Naive B cell (primary cell): Measurements from ENCODE around the gene ELAPOR1. TPM values are rescaled to one million over a fixed set of nuclear protein-coding genes. Genes with fewer than 3 reads are reported as not detected.
A peak's percentile ranks its signal among the peaks of the same experiment; 100 is the strongest.
"Not testable (repeated sequence)": the region's sequence is repeated elsewhere in the genome, so short reads cannot be mapped to it uniquely, and the experiment has no call there.

ENCODE experiments used
- ATAC-seq, 2 donors: fragments of 150-1000 bp; cut with Tn5 transposase; 2 replicates each; pipeline ENCODE4 v1.10.0; 2021; ENCODE audit warnings: low read depth in 2 of 2, mild to moderate bottlenecking in 2 of 2, moderate library complexity in 2 of 2
- DNase-seq: peaks from one replicate; pipeline ENCODE4 v3.0.0; 2022
- H3K27ac Mint-ChIP-seq, 6 donors: one replicate each; pipeline ENCODE4 v1.8.0; 2020 to 2022; ENCODE audit warnings: mild to moderate bottlenecking in 6 of 6, mixed read lengths in 6 of 6, moderate library complexity in 5 of 6, inconsistent platforms in 2 of 6
- H3K27me3 Mint-ChIP-seq, 3 donors: one replicate each; pipeline ENCODE4 v1.8.0; 2021 to 2022; ENCODE audit warnings: mixed read lengths in 3 of 3, mild to moderate bottlenecking in 1 of 3
- H3K36me3 Mint-ChIP-seq, 2 donors: one replicate each; pipeline ENCODE4 v1.8.0; 2020 to 2022; ENCODE audit warnings: mixed read lengths in 2 of 2, inconsistent platforms in 1 of 2, mild to moderate bottlenecking in 1 of 2
- H3K4me1 Mint-ChIP-seq, 3 donors: one replicate each; pipeline ENCODE4 v1.8.0; 2020 to 2022; ENCODE audit warnings: mixed read lengths in 3 of 3, inconsistent platforms in 1 of 3, mild to moderate bottlenecking in 1 of 3, moderate library complexity in 1 of 3
- H3K4me3 Mint-ChIP-seq, 8 donors: one replicate each; pipeline ENCODE4 v1.8.0; 2020 to 2022; ENCODE audit warnings: mild to moderate bottlenecking in 8 of 8, mixed read lengths in 8 of 8, moderate library complexity in 8 of 8, inconsistent platforms in 2 of 8
- H3K9me3 Mint-ChIP-seq, 7 donors: one replicate each; pipeline ENCODE4 v1.8.0; 2020 to 2022; ENCODE audit warnings: mixed read lengths in 7 of 7, mild to moderate bottlenecking in 5 of 7, inconsistent platforms in 2 of 7, moderate library complexity in 1 of 7
- polyA plus RNA-seq, 6 donors: library from polyadenylated mRNA; unstranded; fragments of 300-500 nt; fragmentation: Illumina TruSeq; gene quantifications; one replicate each; pipeline ENCODE4 v1.2.3, GENCODE V29; 2021; ENCODE audit warnings: low read depth in 6 of 6

Gene ELAPOR1
- polyA plus RNA-seq, 6 donors from 2014 or later = 0.04 to 0.65 (median 0.62) TPM; not detected in 3

DNA sequence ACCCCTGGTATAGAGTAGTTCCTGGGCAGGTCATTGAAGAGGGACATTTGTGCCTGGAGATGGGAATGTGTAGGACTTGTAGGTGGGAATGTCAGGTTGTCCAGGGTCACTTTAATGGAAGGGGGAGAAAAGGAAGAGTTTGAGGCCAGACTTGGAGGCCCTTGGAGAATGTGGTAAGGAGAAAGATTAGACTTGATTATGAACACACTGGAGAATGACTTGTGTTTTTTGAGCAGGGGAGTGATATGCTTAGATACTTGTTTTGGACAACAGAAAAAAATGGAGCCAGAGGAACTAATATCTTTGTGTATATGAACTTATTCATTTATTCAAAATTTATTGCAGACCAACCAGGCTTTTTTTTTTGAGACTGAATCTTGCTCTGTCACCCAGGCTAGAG, 17.9 kb downstream of the ELAPOR1 start:
- Mint-ChIP-seq H3K27ac (no peak overlapping the region), H3K9me3 (no peaks in the 10 kb centered on the region), H3K4me3 (no peak overlapping the region)

GRCh38 chr1:109133002-109133706, 19.2 kb downstream of the ELAPOR1 start:
- H3K4me3 Mint-ChIP-seq = peak overlapping the region in 1 of 8 donors; percentile 10

More for the DNA sequence above, 17.9 kb downstream of the ELAPOR1 start:
- H3K36me3 Mint-ChIP-seq = no peaks in the 10 kb centered on the region
- ATAC-seq = no peak
- DNase-seq = no peak
- H3K4me1 Mint-ChIP-seq = peaks cover 14 to 19% (median 17%) of the 10 kb centered on the region in 3 donors
- H3K27me3 Mint-ChIP-seq = no peaks in the 10 kb centered on the region

DNA sequence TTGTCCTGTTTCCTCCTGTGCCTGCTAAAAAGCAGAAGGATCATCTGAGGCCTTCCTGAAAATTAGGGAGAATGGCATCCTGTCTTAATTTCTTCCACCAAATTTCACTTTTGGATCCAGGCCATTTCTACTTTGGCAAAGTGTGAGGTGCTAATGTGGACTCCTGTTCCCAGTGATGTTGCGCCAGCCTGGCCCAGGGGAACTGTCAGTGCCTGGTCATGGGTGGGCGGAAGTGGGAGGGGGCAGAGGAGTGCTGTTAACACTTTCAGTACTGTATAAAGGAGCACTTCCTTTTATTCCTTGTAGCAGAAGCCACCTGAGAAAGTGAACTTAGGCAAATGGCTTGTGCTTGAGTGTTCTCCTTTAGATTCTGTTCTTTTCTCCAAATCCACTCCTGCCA, 19.9 kb downstream of the ELAPOR1 start:
- H3K36me3 Mint-ChIP-seq = no peaks in the 10 kb centered on the region
- DNase-seq (no peak), ATAC-seq (peak; percentile 72 to 73)
- peak overlapping the region in 3 of 6 donors; percentile 0 to 76 (median 41) for H3K27ac Mint-ChIP-seq
- no peaks in the 10 kb centered on the region for H3K27me3 Mint-ChIP-seq
- no peaks in the 10 kb centered on the region for H3K9me3 Mint-ChIP-seq
- H3K4me3 Mint-ChIP-seq = peak overlapping the region in 5 of 8 donors; percentile 10 to 71 (median 38)
- peaks cover 14 to 19% (median 17%) of the 10 kb centered on the region in 3 donors for H3K4me1 Mint-ChIP-seq

More at GRCh38 chr1:109133002-109133706, 19.2 kb downstream of the ELAPOR1 start:
- no peaks in the 10 kb centered on the region for H3K27me3 Mint-ChIP-seq
- H3K36me3 Mint-ChIP-seq = no peaks in the 10 kb centered on the region
- H3K4me1 Mint-ChIP-seq = peaks cover 14 to 19% (median 17%) of the 10 kb centered on the region in 3 donors
- ATAC-seq (no peak), DNase-seq (no peak)
- H3K9me3 Mint-ChIP-seq = no peaks in the 10 kb centered on the region
- H3K27ac Mint-ChIP-seq = peak overlapping the region in 2 of 6 donors; percentile 0 to 76

- Mint-ChIP-seq H3K27ac (peak overlapping the region in 3 of 6 donors; percentile 0 to 80 (median 7)), H3K4me1 (peaks cover 14 to 19% (median 17%) of the 10 kb centered on the region in 3 donors), H3K9me3 (no peaks in the 10 kb centered on the region), H3K4me3 (peak overlapping the region in 7 of 8 donors; percentile 9 to 71 (median 47)), H3K36me3 (no peaks in the 10 kb centered on the region), H3K27me3 (no peaks in the 10 kb centered on the region)
- peak; percentile 49 to 54 for ATAC-seq
- no peak for DNase-seq
These were observed 20.5 kb downstream of the ELAPOR1 start for GRCh38 chr1:109134423-109134822.

GRCh38 chr1:109135940-109136339, 22.0 kb downstream of the ELAPOR1 start:
- no peaks in the 10 kb centered on the region for H3K36me3 Mint-ChIP-seq
- no peak for DNase-seq
- H3K4me3 Mint-ChIP-seq = no peak overlapping the region
- no peaks in the 10 kb centered on the region for H3K27me3 Mint-ChIP-seq
- no peak for ATAC-seq
- H3K27ac Mint-ChIP-seq = peak overlapping the region in 2 of 6 donors; percentile 40 to 51
- no peaks in the 10 kb centered on the region for H3K9me3 Mint-ChIP-seq
- H3K4me1 Mint-ChIP-seq = peaks cover 14 to 19% (median 17%) of the 10 kb centered on the region in 3 donors

DNA sequence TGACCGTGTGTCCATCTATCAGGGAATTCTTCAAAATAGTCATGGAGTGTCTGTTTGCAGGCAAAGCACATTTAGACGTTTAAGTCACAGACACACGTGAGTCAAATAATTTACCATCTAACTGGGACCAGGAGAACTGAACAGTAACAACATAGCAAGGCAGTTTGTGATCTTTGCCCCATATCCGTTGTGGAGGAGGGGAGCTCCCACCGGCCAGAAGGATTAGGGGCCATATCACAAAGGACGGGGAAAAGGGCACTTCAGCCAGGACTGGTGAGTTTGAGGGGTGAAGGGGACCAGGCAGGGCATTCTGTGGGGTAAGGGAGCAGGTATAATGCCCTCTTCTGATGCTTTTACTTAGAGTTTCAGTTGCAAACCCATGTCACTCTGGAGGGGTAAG, 22.9 kb downstream of the ELAPOR1 start:
- DNase-seq = no peak
- Mint-ChIP-seq H3K4me1 (peaks cover 14 to 19% (median 17%) of the 10 kb centered on the region in 3 donors), H3K36me3 (no peaks in the 10 kb centered on the region), H3K27me3 (no peaks in the 10 kb centered on the region), H3K27ac (no peak overlapping the region), H3K4me3 (no peak overlapping the region), H3K9me3 (no peaks in the 10 kb centered on the region)
- no peak for ATAC-seq

DNA sequence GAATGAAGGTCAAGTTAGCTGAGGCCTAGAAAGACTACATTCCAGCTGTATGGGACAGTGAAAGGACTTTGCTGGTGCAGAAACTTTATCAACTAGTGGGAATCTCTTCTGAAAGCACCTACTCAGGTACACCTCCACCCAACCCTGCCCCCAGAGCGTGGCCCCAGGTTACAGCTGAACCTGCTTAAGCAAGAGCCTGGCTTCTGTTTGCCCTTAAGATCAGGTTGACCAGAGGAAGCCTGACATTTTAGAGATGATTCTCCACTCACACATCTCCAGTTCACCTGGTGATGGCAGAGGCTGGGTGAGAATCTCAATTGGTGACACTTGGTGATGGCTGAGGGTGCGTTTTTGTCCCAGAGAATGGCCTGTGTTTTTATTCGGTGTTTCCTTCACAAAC, 24.0 kb downstream of the ELAPOR1 start:
- DNase-seq (no peak), ATAC-seq (no peak)
- H3K4me3 Mint-ChIP-seq = no peak overlapping the region
- no peaks in the 10 kb centered on the region for H3K36me3 Mint-ChIP-seq
- no peak overlapping the region for H3K27ac Mint-ChIP-seq
- no peaks in the 10 kb centered on the region for H3K9me3 Mint-ChIP-seq
- H3K27me3 Mint-ChIP-seq = no peaks in the 10 kb centered on the region
- H3K4me1 Mint-ChIP-seq = peaks cover 14 to 19% (median 17%) of the 10 kb centered on the region in 3 donors

- H3K27ac Mint-ChIP-seq = peak overlapping the region in 1 of 6 donors; percentile 75
- DNase-seq (no peak), ATAC-seq (no peak)
- no peaks in the 10 kb centered on the region for H3K9me3 Mint-ChIP-seq
- H3K4me3 Mint-ChIP-seq = no peak overlapping the region
- no peaks in the 10 kb centered on the region for H3K36me3 Mint-ChIP-seq
- H3K4me1 Mint-ChIP-seq = peaks cover 13 to 19% (median 14%) of the 10 kb centered on the region in 3 donors
- H3K27me3 Mint-ChIP-seq = peaks cover 0 to 4% (median 0%) of the 10 kb centered on the region in 3 donors
These were observed 24.4 kb downstream of the ELAPOR1 start for GRCh38 chr1:109138358-109138757.

DNA sequence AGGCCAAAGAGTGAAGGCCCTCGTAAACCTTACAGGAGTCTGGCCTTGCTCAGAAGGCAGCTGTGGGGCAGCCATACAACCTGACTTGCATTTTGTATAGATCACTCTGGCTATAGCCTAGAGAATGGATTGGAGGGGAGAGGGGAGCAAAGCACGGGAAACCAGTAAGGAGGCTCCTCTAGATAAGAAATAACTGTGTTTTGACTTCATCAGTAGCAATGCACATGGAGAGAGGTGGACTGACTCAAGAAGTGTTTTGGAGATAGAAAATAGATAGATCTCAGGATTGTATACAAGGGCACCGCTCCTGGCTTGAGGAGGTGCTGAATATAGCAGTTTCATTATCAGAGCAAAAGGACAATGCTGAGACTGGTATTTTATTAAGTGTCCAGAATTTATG, 26.5 kb downstream of the ELAPOR1 start:
- H3K27me3 Mint-ChIP-seq = peaks cover 0 to 4% (median 0%) of the 10 kb centered on the region in 3 donors
- no peaks in the 10 kb centered on the region for H3K36me3 Mint-ChIP-seq
- no peak overlapping the region for H3K4me3 Mint-ChIP-seq
- ATAC-seq = no peak
- peaks cover 0 to 3% (median 0%) of the 10 kb centered on the region in 3 donors for H3K4me1 Mint-ChIP-seq
- H3K27ac Mint-ChIP-seq = no peak overlapping the region
- no peak for DNase-seq
- no peaks in the 10 kb centered on the region for H3K9me3 Mint-ChIP-seq

- no peak for ATAC-seq
- Mint-ChIP-seq H3K27ac (peak overlapping the region in 1 of 6 donors; percentile 26), H3K27me3 (peaks cover 0 to 4% (median 0%) of the 10 kb centered on the region in 3 donors), H3K4me1 (no peaks in the 10 kb centered on the region), H3K9me3 (no peaks in the 10 kb centered on the region), H3K36me3 (no peaks in the 10 kb centered on the region), H3K4me3 (no peak overlapping the region)
- no peak for DNase-seq
These were observed 28.3 kb downstream of the ELAPOR1 start for GRCh38 chr1:109142260-109142659.

- not testable (repeated sequence) for H3K9me3 Mint-ChIP-seq, H3K36me3 Mint-ChIP-seq, DNase-seq, H3K27ac Mint-ChIP-seq, ATAC-seq, H3K4me1 Mint-ChIP-seq, H3K4me3 Mint-ChIP-seq, H3K27me3 Mint-ChIP-seq
These were observed 28.8 kb downstream of the ELAPOR1 start for GRCh38 chr1:109142725-109143124.

- H3K27me3 Mint-ChIP-seq = no peaks in the 10 kb centered on the region
- ATAC-seq = no peak
- H3K27ac Mint-ChIP-seq = no peak overlapping the region
- peaks cover 0 to 2% (median 0%) of the 10 kb centered on the region in 3 donors for H3K4me1 Mint-ChIP-seq
- no peak overlapping the region for H3K4me3 Mint-ChIP-seq
- DNase-seq = no peak
- H3K36me3 Mint-ChIP-seq = no peaks in the 10 kb centered on the region
- H3K9me3 Mint-ChIP-seq = no peaks in the 10 kb centered on the region
These were observed 35.2 kb downstream of the ELAPOR1 start for GRCh38 chr1:109148987-109149561.

DNA sequence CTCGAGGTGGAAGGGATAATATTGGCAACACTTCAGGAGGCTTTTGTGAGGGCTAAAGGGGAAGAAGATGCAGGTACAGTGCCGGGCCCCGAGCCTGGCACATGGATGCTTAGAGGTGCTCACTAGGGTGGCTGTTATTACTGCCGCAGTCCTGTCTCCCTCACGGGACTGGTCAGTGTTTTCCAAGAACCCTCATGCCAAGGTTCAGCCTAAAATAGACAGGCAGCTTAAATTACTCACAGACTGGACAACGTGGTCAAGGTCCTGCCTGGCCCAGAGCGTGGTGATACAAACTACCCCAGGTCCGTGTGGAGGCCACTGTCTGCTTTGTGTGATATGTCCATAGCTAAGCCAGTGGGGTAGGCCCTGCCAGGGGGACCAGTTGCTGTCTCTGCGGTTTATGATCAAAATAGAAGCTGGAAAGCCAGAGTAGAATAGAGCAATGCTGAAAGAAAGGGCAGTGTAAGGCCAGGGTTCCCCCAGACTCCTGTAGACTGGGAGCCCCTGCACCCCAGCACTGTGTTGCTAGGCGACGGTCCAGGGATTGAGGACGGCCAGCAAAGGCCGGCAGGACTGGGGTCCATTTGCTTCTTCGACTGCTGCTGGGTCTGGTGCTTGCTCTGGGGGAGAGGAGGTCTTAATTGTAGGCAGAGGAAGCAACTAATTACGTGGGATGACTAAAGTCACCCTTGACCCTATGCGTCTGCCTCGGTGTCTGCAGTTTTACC, 36.1 kb downstream of the ELAPOR1 start:
- H3K4me1 Mint-ChIP-seq = peaks cover 0 to 7% (median 6%) of the 10 kb centered on the region in 3 donors
- no peaks in the 10 kb centered on the region for H3K9me3 Mint-ChIP-seq
- H3K36me3 Mint-ChIP-seq = no peaks in the 10 kb centered on the region
- no peak overlapping the region for H3K4me3 Mint-ChIP-seq
- ATAC-seq (no peak), DNase-seq (no peak)
- no peaks in the 10 kb centered on the region for H3K27me3 Mint-ChIP-seq
- peak overlapping the region in 2 of 6 donors; percentile 20 to 23 for H3K27ac Mint-ChIP-seq
